GM12891 (cell line): Measurements from ENCODE around the gene FASTKD3. TPM values are rescaled to one million over a fixed set of nuclear protein-coding genes. Genes with fewer than 3 reads are reported as not detected.
"Not testable (repeated sequence)": the region's sequence is repeated elsewhere in the genome, so short reads cannot be mapped to it uniquely, and the experiment has no call there.

Experiments
- DNase-seq: peaks from one replicate; pipeline ENCODE4 v3.0.0; 2011; ENCODE audit warnings: low spot score; ENCODE audit not compliant: insufficient read length
- FAIRE-seq: peaks from 2 replicates; lab custom pipeline; 2011; peaks lifted over from hg19 to GRCh38; lab: Jason Lieb, UNC
- PAX5 ChIP-seq: IDR thresholded peaks from 2 replicates; pipeline ENCODE4 v1.6.1; 2011; ENCODE audit warnings: low read length, moderate library complexity, mild to moderate bottlenecking; ENCODE audit not compliant: insufficient read depth, severe bottlenecking
- POLR2A ChIP-seq: IDR thresholded peaks from 2 replicates; pipeline ENCODE4 v1.6.1; 2011; ENCODE audit warnings: low read depth, low read length, control low read depth
- POLR2AphosphoS5 ChIP-seq: IDR thresholded peaks from 2 replicates; pipeline ENCODE4 v1.6.1; 2011; ENCODE audit warnings: low read depth, low read length, control low read depth
- POU2F2 ChIP-seq: IDR thresholded peaks from 2 replicates; pipeline ENCODE4 v1.6.1; 2011; ENCODE audit warnings: low read depth, mild to moderate bottlenecking, control low read depth, low read length, moderate library complexity
- SPI1 ChIP-seq: IDR thresholded peaks from 2 replicates; pipeline ENCODE4 v1.6.1; 2011; ENCODE audit warnings: low read depth, low read length, control low read depth
- TAF1 ChIP-seq: IDR thresholded peaks from 2 replicates; pipeline ENCODE4 v1.6.1; 2011; ENCODE audit warnings: low read depth, low read length, control low read depth
- polyA plus RNA-seq: library from polyadenylated mRNA; unstranded; fragments of >200 nt; gene quantifications from one replicate; pipeline ENCODE4 v1.2.1, GENCODE V29; 2012; ENCODE audit warnings: low read depth, missing spikeins, inconsistent platforms; ENCODE audit not compliant: missing spikeins

Gene FASTKD3, protein sequence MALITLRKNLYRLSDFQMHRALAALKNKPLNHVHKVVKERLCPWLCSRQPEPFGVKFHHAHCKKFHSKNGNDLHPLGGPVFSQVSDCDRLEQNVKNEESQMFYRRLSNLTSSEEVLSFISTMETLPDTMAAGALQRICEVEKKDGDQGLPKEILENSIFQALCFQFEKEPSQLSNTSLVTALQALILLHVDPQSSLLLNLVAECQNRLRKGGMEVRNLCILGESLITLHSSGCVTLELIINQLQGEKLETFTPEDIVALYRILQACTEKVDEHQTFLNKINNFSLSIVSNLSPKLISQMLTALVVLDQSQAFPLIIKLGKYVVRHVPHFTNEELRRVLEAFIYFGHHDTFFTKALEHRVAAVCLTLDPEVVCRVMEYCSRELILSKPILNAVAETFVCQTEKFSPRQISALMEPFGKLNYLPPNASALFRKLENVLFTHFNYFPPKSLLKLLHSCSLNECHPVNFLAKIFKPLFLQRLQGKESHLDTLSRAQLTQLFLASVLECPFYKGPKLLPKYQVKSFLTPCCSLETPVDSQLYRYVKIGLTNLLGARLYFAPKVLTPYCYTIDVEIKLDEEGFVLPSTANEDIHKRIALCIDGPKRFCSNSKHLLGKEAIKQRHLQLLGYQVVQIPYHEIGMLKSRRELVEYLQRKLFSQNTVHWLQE
- polyA plus RNA-seq = 7.6 TPM

DNA sequence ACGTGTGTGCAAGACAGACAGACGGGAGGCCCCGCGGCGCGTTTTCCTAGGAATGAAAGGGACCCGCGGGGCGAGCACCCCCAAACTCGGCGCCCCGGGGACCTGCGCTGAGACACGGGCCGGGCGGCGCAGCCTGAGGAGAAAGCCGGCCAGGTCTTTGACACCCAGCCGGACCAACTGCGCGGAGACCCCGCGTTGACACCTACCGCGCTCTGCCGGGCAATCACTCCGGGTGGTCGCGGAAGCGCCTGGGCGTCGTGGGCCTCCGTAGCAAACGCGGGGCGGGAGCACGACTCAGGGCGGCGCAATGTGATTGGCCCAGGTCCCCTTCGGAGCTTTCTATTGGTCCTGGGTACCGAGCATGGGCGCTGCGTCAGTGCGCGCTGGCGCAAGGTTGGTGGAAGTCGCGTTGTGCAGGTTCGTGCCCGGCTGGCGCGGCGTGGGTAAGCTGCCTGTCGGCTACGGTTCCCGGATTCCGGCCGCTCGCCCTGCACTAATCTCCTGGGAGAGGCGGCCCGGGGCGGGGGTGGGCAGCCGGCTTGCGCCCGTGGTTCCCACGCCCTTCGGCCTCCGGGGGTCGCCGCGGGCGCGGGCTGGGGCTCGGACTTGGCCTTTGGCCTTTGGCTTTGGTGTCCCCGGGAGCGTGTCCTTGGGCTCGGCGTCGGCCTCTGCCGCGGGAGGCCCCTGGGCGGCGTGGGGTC is at the start of gene FASTKD3, which contains the start of gene MTRR:
TSS of gene FASTKD3 (minus strand) at position 259 of the 701 bp plus-strand sequence. CDS start 948 bp downstream, outside the sequence.
TSS of gene MTRR (plus strand) at position 376 of the 701 bp plus-strand sequence. CDS start 1,647 bp downstream, outside the sequence.
- FAIRE-seq = peak; percentile 99

DNA sequence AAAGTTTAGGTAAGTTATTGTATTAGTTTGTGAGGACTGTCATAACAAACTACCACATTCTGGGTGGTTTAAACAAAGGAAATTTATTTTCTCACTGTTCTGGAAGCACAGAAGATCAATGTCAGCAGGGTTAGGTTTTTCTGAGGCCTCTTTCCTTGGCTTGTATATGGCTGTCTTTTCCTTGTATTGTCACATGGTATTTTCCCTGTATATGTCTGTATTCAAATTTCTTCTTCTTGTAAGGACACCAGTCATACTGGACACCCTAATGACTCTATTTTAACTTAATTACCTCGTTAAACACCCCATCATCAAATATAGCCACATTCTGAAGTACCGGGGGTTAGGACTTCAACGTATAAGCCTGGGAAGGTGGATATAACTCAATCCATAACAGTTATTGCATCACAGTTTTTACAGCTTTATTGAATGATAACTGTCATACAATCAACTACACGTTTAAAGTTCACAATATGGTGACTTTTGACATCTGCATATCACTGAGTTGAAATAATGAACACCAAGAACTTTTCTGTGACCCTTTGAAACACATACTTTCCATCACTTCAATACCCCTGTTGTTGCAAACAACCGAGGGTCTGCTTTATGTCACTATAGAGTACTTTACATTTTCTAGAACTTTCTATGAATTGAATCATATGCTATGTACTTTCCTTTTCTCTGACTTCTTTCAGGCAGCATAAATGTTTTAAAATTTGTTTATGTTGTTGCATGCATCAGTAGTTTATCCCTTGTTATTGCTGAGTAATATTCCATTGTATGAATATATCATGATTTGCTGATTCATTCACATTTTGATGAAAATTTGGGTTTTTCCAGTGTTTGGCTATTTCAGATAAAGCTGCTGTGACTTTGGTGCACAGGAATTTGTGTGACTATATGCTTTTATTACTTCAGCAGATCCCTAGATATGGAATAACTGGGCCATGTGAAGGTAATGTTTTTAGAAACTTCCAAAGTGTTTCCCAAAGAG is 48.6 kb upstream of the FASTKD3 start:
- FAIRE-seq = no peak
- TF ChIP-seq TAF1 (no peak), PAX5 (no peak), SPI1 (no peak), POLR2AphosphoS5 (no peak), POLR2A (no peak), POU2F2 (no peak)
- no peak for DNase-seq

More for the DNA sequence above, at the start of gene FASTKD3, which contains the start of gene MTRR:
- peak; percentile 81 for DNase-seq
- no peak; the same call in 1 of the 2 replicates for TF ChIP-seq POLR2AphosphoS5
- TF ChIP-seq POU2F2 = peak; percentile 77
- no peak for TF ChIP-seq PAX5
- no peak for TF ChIP-seq TAF1
- no peak for TF ChIP-seq SPI1
- peak; percentile 89 for TF ChIP-seq POLR2A

DNA sequence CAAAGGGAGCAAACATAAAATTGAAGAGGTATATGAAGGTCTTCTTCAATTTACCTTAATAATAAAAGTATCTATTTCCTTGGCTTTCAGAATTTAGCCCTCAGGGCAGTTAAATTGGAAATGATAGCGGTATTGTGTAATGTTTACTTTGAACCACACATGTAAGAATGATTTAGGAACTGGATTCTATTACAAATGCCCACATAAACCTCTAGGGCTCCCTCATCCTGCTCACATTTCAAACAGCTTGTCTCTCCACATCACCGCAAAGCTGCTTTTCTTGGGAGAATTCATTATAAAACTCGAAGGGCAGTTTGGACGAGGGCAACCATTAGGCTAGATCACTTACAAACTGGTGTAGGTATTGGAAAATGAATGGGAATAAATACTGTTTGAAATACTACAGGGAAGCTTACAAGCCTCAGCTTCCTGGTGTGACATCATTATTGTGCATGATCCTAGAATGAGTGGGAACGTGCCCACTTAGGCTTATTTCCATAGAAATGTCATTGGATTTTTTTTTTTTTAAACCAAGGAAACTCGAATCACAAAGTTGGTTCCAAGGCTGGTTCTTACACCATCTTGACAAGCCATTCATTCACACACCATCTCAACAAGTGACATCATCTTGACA is 47.5 kb upstream of the FASTKD3 start:
- DNase-seq = no peak
- no peak for TF ChIP-seq PAX5
- TF ChIP-seq POLR2AphosphoS5 = no peak
- TF ChIP-seq TAF1 = no peak
- TF ChIP-seq POLR2A = no peak
- TF ChIP-seq SPI1 = no peak
- TF ChIP-seq POU2F2 = no peak
- no peak for FAIRE-seq

DNA sequence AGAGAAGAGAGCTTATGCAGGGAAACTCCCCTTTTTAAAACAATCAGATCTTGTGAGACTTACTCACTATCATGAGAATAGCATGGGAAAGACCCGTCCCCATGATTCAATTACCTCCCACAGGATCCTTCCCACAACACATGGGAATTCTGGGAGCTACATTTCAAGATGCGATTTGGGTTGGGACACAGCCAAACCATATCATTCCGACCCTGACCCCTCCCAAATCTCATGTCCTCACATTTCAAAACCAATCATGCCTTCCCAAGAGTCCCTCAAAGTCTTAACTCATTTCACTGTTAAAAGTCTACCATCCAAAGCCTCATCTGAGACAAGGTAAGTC is 42.6 kb upstream of the FASTKD3 start:
- peak; percentile 23 for FAIRE-seq

DNA sequence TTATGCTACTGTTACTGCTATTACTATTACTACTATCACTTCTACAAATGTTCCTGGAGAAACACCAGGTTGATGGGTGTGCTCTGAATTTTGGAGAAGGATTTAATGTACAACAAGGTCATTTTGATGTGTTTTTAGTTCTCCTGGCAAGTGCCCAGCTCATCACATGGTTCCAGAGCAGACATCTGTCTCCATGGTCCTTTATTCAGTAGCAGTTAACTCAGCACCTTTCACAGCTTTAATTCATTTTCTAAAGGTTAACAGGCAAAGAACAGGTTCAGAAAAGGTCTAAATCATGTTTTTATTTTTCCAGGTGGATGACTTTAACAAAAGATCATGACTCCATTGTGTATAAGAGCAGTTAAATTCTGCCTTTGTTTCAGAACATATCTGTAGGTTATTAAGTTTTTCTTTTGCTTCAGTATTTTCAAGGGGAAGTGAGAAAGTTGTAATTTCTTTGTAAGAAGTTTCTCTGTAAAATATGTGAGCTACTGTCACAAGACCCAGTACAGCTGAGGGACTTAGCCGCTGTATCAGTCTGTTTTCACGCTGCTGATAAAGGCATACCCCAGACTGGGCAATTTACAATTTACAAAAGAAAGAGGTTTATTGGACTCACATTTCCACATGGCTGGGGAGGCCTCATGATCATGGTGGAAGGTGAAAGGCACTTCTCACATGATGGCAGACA is 42.1 kb upstream of the FASTKD3 start:
- DNase-seq (no peak), FAIRE-seq (peak; percentile 75)
- TF ChIP-seq SPI1 (peak; percentile 79), POU2F2 (no peak), POLR2A (no peak), TAF1 (no peak)

More for the DNA sequence above, 42.6 kb upstream of the FASTKD3 start:
- not testable (repeated sequence) for DNase-seq

DNA sequence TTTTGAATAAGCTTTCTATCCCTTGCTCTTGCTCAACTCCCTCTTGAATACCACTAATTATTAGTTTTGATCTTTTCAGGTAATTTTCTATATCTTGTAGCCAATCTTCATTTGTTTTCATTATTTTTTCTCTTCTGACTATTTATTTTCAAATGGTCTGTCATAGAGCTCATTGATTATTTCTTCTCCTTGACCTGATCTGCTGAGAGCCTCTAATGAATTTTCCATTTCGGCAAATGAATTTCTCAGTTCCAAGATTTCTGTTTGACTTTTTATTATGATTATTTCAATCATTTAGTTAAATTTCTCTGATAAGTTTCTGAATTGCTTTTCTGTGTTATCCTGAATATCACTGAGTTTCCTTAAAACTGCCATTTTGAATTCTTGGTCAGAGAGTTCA is 39.5 kb upstream of the FASTKD3 start:
- no peak for DNase-seq
- TF ChIP-seq TAF1 (no peak), POLR2A (no peak), PAX5 (no peak), POU2F2 (no peak), SPI1 (no peak), POLR2AphosphoS5 (no peak)
- no peak for FAIRE-seq

DNA sequence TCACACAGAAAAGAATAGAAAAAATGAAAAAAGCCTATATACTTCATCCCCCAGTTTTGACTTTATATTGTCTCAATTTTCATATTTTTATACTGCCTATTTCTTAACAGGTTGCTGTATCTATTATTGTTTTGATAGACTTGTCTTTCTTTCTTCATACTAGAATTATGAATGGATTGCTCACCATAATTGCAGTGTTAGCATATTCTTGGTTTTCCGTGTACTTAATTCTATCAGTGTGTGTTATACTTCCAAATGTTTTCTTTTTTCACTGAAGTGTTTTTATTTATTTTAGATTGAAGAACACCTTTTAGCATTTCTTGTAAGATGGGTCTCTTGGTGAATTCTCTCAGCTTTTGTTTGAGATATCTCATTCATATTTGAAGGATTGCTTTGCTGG is 38.8 kb upstream of the FASTKD3 start:
- DNase-seq (no peak), FAIRE-seq (no peak)
- no peak for TF ChIP-seq POLR2A
- TF ChIP-seq SPI1 = no peak
- no peak for TF ChIP-seq TAF1
- TF ChIP-seq PAX5 = no peak
- no peak for TF ChIP-seq POLR2AphosphoS5
- no peak for TF ChIP-seq POU2F2

DNA sequence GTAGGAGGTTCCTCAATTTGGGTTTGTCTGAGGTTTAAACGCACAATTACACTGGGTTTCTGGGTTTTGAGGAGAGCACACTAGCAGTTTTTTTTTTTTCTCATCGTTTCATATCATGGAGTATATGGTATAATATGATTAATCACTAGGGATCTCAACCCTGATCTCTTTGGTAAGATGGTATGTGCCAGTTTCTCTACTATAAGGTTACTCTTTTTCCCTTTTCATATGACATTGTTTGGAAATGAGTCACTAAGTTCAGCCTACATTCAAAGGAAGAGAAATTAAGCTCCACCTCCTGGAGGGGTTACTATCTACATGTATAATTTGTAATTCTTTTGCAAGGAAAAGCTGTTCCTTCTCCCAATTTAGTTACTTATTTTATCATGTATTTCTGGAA is 35.3 kb upstream of the FASTKD3 start:
- DNase-seq = no peak
- no peak for TF ChIP-seq POU2F2
- FAIRE-seq = no peak
